ENCODE results near the gene METTL14. TPM values are rescaled to one million over a fixed set of nuclear protein-coding genes. Genes with fewer than 3 reads are reported as not detected.

The METTL14 gene
- total RNA-seq, 1 experiment from 2014 or later, result 53.8 TPM

GRCh38 chr4:118716304-118716703 lies 31.1 kb downstream of the METTL14 start:
- no peak overlapping the region for H2AFZ ChIP-seq (ENCODE audit: low read depth, low read length, poor library complexity, severe bottlenecking)
- no peak for ATAC-seq
- DNase-seq (ENCODE audit: low read depth, low spot score), result no peak
- H3K4me1 ChIP-seq (ENCODE audit: control insufficient read depth in 1 of 2, insufficient read depth in 2 of 2, low read length in 2 of 2), result peaks cover 0 to 7% of the 10 kb centered on the region in 2 experiments; a peak in 1 of 4 replicates
- no peaks in the 10 kb centered on the region for H4K20me1 ChIP-seq (ENCODE audit: insufficient read depth)
- no peaks in the 10 kb centered on the region for H3K9me3 ChIP-seq (ENCODE audit: control insufficient read depth in 1 of 2, insufficient read depth in 1 of 2, low read depth in 1 of 2, low read length in 2 of 2)
- no peaks in the 10 kb centered on the region for H3K79me2 ChIP-seq (ENCODE audit: insufficient read depth, low read length)
- no peak overlapping the region for H3K9ac ChIP-seq (ENCODE audit: low read length)
- CTCF ChIA-PET, result no interaction called here
- H3K27me3 ChIP-seq (ENCODE audit: insufficient read depth, low read length), result no peaks in the 10 kb centered on the region
- no TSS peak for BruUV-seq (replicated peaks)
- TF ChIP-seq CEBPB (IDR thresholded peaks at IDR 0.05; ENCODE audit: low read depth) (no peak), SRF (IDR thresholded peaks at IDR 0.05; ENCODE audit: low read depth) (no peak), SP1 (IDR thresholded peaks at IDR 0.05; ENCODE audit: low read depth) (no peak), ZFX (IDR thresholded peaks at IDR 0.05) (no peak), FOSL1 (IDR thresholded peaks at IDR 0.05; ENCODE audit: low read depth) (no peak), JUND (IDR thresholded peaks at IDR 0.05) (no peak)
- TF ChIP-seq, protein P1, sequence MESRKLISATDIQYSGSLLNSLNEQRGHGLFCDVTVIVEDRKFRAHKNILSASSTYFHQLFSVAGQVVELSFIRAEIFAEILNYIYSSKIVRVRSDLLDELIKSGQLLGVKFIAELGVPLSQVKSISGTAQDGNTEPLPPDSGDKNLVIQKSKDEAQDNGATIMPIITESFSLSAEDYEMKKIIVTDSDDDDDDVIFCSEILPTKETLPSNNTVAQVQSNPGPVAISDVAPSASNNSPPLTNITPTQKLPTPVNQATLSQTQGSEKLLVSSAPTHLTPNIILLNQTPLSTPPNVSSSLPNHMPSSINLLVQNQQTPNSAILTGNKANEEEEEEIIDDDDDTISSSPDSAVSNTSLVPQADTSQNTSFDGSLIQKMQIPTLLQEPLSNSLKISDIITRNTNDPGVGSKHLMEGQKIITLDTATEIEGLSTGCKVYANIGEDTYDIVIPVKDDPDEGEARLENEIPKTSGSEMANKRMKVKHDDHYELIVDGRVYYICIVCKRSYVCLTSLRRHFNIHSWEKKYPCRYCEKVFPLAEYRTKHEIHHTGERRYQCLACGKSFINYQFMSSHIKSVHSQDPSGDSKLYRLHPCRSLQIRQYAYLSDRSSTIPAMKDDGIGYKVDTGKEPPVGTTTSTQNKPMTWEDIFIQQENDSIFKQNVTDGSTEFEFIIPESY (IDR thresholded peaks at IDR 0.05; ENCODE audit: extremely low read depth, insufficient replicate concordance, low read length), result no peak
- H3K4me2 ChIP-seq (ENCODE audit: low read length), result no peak overlapping the region
- H3K36me3 ChIP-seq (ENCODE audit: control insufficient read depth in 1 of 2, insufficient read depth in 2 of 2, low read length in 2 of 2), result peaks cover 0 to 2% of the 10 kb centered on the region in 2 experiments; a peak in 1 of 4 replicates
- POLR2A ChIA-PET, result no interaction called here
- H3K27ac ChIP-seq (ENCODE audit: low read depth, low read length), result no peak overlapping the region
- no peaks in the 10 kb centered on the region for H3K9me2 ChIP-seq (ENCODE audit: insufficient read depth)
- RAD21 ChIA-PET (ENCODE audit: low non-redundant PET in 1 of 2, low total read pairs in 2 of 2, uncharacterized antibody in 2 of 2, unreplicated experiment in 2 of 2), result no interaction called here
- no peak overlapping the region for H3K4me3 ChIP-seq (replicated peaks in 1 of 2; ENCODE audit: low read depth in 1 of 2, low read length in 2 of 2)
- intact Hi-C loops (cut with micrococcal nuclease), result no loop called here

- ChIA-PET CTCF (no interaction called here), RAD21 (ENCODE audit: low non-redundant PET in 1 of 2, low total read pairs in 2 of 2, uncharacterized antibody in 2 of 2, unreplicated experiment in 2 of 2) (no interaction called here), POLR2A (no interaction called here)
- H4K20me1 ChIP-seq (ENCODE audit: insufficient read depth), result no peaks in the 10 kb centered on the region
- no peak overlapping the region for H3K9ac ChIP-seq (ENCODE audit: low read length)
- intact Hi-C loops (cut with micrococcal nuclease), result no loop called here
- no peaks in the 10 kb centered on the region for H3K36me3 ChIP-seq (ENCODE audit: control insufficient read depth in 1 of 2, insufficient read depth in 2 of 2, low read length in 2 of 2)
- H3K27me3 ChIP-seq (ENCODE audit: insufficient read depth, low read length), result no peaks in the 10 kb centered on the region
- DNase-seq (ENCODE audit: low read depth, low spot score) (no peak), ATAC-seq (no peak)
- peaks cover 0 to 7% of the 10 kb centered on the region in 2 experiments; a peak in 1 of 4 replicates for H3K4me1 ChIP-seq (ENCODE audit: control insufficient read depth in 1 of 2, insufficient read depth in 2 of 2, low read length in 2 of 2)
- no TSS peak for BruUV-seq (replicated peaks)
- no peaks in the 10 kb centered on the region for H3K9me3 ChIP-seq (ENCODE audit: control insufficient read depth in 1 of 2, insufficient read depth in 1 of 2, low read depth in 1 of 2, low read length in 2 of 2)
- no peak overlapping the region for H3K4me2 ChIP-seq (ENCODE audit: low read length)
- no peak overlapping the region for H2AFZ ChIP-seq (ENCODE audit: low read depth, low read length, poor library complexity, severe bottlenecking)
- no peaks in the 10 kb centered on the region for H3K79me2 ChIP-seq (ENCODE audit: insufficient read depth, low read length)
- H3K27ac ChIP-seq (ENCODE audit: low read depth, low read length), result no peak overlapping the region
- no peaks in the 10 kb centered on the region for H3K9me2 ChIP-seq (ENCODE audit: insufficient read depth)
- TF ChIP-seq ZNF274 (IDR thresholded peaks at IDR 0.05; ENCODE audit: low read depth, low read length), result no peak
- no peak for TF ChIP-seq EZH2 (IDR thresholded peaks at IDR 0.05)
- TF ChIP-seq SP1 (IDR thresholded peaks at IDR 0.05; ENCODE audit: low read depth), result no peak
- no peak for TF ChIP-seq JUND (IDR thresholded peaks at IDR 0.05)
- no peak for TF ChIP-seq ZFX (IDR thresholded peaks at IDR 0.05)
- no peak for TF ChIP-seq RAD21 (IDR thresholded peaks at IDR 0.05; ENCODE audit: low read depth)
- TF ChIP-seq, protein P1 (IDR thresholded peaks at IDR 0.05; ENCODE audit: extremely low read depth, insufficient replicate concordance, low read length), result no peak
- TF ChIP-seq POLR2A (IDR thresholded peaks at IDR 0.05; ENCODE audit: borderline replicate concordance, extremely low read depth, insufficient read depth, insufficient read length), result no peak
- no peak for TF ChIP-seq MAX (IDR thresholded peaks at IDR 0.05)
- TF ChIP-seq EGR1 (IDR thresholded peaks at IDR 0.05; ENCODE audit: low read depth), result no peak
- no peak overlapping the region for H3K4me3 ChIP-seq (replicated peaks in 1 of 2; ENCODE audit: low read depth in 1 of 2, low read length in 2 of 2)
Measured at GRCh38 chr4:118718511-118719170, 33.4 kb downstream of the METTL14 start.

Measured in HCT116 (cell line).